K562 (cell line): ENCODE results near the gene KDM4F. TPM values are rescaled to one million over a fixed set of nuclear protein-coding genes. Genes with fewer than 3 reads are reported as not detected.

Source experiments
- FIP1L1 ChIP-seq: fragments of 200-400 bp; formaldehyde crosslinking; IDR thresholded peaks from 2 replicates; pipeline ENCODE4 v1.6.1; 2018; ENCODE audit warnings: mild to moderate bottlenecking, low read depth, low read length; ENCODE audit not compliant: poor library complexity, severe bottlenecking
- MAFF ChIP-seq: IDR thresholded peaks from 2 replicates; pipeline ENCODE4 v1.6.1; 2012; ENCODE audit warnings: low read length, improper control_type of control experiment
- TCFL5 ChIP-seq: fragments of 250-450 bp; sonication (Bioruptor Pico); conservative IDR thresholded peaks from 2 replicates; pipeline ENCODE4 v1.6.1; 2021; ENCODE audit warnings: mild to moderate bottlenecking, moderate library complexity, matching md5 sums
- ZFX ChIP-seq: sonication (generic); formaldehyde crosslinking; IDR thresholded peaks from 2 replicates; pipeline ENCODE4 v1.8.0; 2022; ENCODE audit warnings: mild to moderate bottlenecking, missing genetic modification reagents, moderate library complexity
- ZNF165 ChIP-seq: fragments of 250-450 bp; sonication (Bioruptor Pico); IDR thresholded peaks from 2 replicates; pipeline ENCODE4 v1.4.0; 2020; ENCODE audit warnings: borderline replicate concordance
- ZNF224 ChIP-seq: sonication (generic); formaldehyde crosslinking; IDR thresholded peaks from 2 replicates; pipeline ENCODE4 v1.8.0; 2022; ENCODE audit warnings: mild to moderate bottlenecking, missing genetic modification reagents
- ZZZ3 ChIP-seq: fragments of 450-650 bp; IDR thresholded peaks from 2 replicates; pipeline ENCODE4 v1.6.1; 2016; ENCODE audit warnings: antibody characterized with exemption, mild to moderate bottlenecking, moderate library complexity
- polyA plus RNA-seq, 8 experiments: library from polyadenylated mRNA; depleted of rRNA in 4 of 8; stranded (reverse) in 5 of 8; unstranded in 3 of 8; fragments of >200 nt; fragmentation: Nextera tagmentation in 2 of 8; fragmentation: Illumina TruSeq in 1 of 8; extraction: Ambion mirVana in 2 of 8; extraction: Trizol in 1 of 8; gene quantifications; 2 replicates each; pipeline versions ENCODE4 v1.2.1 to v1.2.3, GENCODE V29; 2011 to 2014; ENCODE audit warnings: inconsistent platforms in 1 of 8, missing spikeins in 1 of 8
- total RNA-seq, 7 experiments: library from RNA; depleted of rRNA in 6 of 7; stranded (reverse); fragments of >200 nt in 6 of 7; fragmentation: Illumina TruSeq in 2 of 7; extraction: Trizol in 2 of 7; gene quantifications; 2 replicates each; pipeline versions ENCODE4 v1.2.1 to v1.2.3, GENCODE V29; 2011 to 2021; ENCODE audit warnings: low replicate concordance in 1 of 7
- TF ChIP-seq, protein P1 (sequence below): sonication (generic); formaldehyde crosslinking; IDR thresholded peaks from 2 replicates; pipeline ENCODE4 v1.9.0; 2022; ENCODE audit warnings: mild to moderate bottlenecking, missing genetic modification reagents
- TF ChIP-seq, protein P2 (sequence below): fragments of 200-600 bp; sonication (generic); IDR thresholded peaks from one replicate; pipeline ENCODE4 v1.6.1; 2012; ENCODE audit warnings: mild to moderate bottlenecking, low read depth, low read length, inconsistent platforms
- TF ChIP-seq, protein P3 (sequence below): sonication (generic); formaldehyde crosslinking; IDR thresholded peaks from 2 replicates; pipeline ENCODE4 v1.8.1; 2023; ENCODE audit warnings: mild to moderate bottlenecking, missing genetic modification reagents
- TF ChIP-seq, protein P4 (sequence below): fragments of 450-650 bp; IDR thresholded peaks from 2 replicates; pipeline ENCODE4 v1.6.1; 2016; ENCODE audit warnings: antibody characterized with exemption

The KDM4F gene
- total and polyA plus RNA-seq, 9 of the 15 experiments (the other 6 are each of a cell fraction or from before 2014, with no cell fraction given) = not detected

DNA sequence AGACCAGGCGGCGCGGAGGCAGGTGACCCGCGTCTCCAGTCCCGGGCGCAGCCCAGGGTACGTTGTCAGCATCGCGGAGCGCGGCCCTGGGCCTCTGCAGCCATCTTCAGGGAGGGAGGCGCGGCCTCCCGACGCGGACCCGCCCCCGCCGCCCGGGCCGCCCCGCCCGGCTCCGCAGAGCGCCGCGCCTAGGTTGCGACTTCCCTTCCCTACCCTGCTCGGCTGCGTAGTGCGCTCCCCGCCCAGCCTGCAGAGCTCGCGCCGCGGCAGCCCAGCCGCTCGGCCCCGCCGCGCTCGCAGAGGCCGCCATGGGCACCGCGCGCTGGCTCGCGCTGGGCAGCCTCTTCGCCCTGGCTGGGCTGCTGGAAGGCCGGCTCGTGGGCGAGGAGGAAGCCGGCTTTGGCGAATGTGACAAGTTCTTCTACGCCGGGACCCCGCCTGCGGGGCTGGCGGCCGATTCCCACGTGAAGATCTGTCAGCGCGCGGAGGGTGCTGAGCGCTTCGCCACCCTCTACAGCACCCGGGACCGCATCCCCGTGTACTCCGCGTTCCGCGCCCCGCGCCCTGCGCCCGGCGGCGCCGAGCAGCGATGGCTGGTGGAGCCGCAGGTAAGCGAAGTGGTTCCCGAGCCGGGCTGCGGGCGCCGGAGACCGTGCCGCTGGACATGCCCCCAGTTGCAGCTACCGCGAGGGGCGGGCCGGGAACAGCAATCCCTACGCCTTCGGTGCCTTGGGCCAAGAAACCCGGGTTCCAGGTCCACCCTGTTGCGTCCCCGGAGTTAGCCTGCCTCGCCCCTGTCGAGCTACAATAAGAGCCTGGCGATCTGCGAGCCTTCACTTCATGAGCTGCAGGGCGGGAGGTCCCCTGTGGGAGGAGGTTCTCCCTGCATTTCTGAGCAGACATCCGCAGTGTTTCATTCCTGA, 40.7 kb downstream of the KDM4F start, which contains the start of gene ENDOD1 (continued):
- TF ChIP-seq, protein P1, sequence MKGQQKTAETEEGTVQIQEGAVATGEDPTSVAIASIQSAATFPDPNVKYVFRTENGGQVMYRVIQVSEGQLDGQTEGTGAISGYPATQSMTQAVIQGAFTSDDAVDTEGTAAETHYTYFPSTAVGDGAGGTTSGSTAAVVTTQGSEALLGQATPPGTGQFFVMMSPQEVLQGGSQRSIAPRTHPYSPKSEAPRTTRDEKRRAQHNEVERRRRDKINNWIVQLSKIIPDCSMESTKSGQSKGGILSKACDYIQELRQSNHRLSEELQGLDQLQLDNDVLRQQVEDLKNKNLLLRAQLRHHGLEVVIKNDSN (CRISPR knock-in tag) = no peak
- TF ChIP-seq TCFL5 (CRISPR knock-in tag) (no peak), FIP1L1 (peak; percentile 40), ZNF224 (no peak), MAFF (no peak), ZFX (peak; percentile 90), ZZZ3 (no peak), ZNF165 (CRISPR knock-in tag) (no peak)
- TF ChIP-seq, protein P2, sequence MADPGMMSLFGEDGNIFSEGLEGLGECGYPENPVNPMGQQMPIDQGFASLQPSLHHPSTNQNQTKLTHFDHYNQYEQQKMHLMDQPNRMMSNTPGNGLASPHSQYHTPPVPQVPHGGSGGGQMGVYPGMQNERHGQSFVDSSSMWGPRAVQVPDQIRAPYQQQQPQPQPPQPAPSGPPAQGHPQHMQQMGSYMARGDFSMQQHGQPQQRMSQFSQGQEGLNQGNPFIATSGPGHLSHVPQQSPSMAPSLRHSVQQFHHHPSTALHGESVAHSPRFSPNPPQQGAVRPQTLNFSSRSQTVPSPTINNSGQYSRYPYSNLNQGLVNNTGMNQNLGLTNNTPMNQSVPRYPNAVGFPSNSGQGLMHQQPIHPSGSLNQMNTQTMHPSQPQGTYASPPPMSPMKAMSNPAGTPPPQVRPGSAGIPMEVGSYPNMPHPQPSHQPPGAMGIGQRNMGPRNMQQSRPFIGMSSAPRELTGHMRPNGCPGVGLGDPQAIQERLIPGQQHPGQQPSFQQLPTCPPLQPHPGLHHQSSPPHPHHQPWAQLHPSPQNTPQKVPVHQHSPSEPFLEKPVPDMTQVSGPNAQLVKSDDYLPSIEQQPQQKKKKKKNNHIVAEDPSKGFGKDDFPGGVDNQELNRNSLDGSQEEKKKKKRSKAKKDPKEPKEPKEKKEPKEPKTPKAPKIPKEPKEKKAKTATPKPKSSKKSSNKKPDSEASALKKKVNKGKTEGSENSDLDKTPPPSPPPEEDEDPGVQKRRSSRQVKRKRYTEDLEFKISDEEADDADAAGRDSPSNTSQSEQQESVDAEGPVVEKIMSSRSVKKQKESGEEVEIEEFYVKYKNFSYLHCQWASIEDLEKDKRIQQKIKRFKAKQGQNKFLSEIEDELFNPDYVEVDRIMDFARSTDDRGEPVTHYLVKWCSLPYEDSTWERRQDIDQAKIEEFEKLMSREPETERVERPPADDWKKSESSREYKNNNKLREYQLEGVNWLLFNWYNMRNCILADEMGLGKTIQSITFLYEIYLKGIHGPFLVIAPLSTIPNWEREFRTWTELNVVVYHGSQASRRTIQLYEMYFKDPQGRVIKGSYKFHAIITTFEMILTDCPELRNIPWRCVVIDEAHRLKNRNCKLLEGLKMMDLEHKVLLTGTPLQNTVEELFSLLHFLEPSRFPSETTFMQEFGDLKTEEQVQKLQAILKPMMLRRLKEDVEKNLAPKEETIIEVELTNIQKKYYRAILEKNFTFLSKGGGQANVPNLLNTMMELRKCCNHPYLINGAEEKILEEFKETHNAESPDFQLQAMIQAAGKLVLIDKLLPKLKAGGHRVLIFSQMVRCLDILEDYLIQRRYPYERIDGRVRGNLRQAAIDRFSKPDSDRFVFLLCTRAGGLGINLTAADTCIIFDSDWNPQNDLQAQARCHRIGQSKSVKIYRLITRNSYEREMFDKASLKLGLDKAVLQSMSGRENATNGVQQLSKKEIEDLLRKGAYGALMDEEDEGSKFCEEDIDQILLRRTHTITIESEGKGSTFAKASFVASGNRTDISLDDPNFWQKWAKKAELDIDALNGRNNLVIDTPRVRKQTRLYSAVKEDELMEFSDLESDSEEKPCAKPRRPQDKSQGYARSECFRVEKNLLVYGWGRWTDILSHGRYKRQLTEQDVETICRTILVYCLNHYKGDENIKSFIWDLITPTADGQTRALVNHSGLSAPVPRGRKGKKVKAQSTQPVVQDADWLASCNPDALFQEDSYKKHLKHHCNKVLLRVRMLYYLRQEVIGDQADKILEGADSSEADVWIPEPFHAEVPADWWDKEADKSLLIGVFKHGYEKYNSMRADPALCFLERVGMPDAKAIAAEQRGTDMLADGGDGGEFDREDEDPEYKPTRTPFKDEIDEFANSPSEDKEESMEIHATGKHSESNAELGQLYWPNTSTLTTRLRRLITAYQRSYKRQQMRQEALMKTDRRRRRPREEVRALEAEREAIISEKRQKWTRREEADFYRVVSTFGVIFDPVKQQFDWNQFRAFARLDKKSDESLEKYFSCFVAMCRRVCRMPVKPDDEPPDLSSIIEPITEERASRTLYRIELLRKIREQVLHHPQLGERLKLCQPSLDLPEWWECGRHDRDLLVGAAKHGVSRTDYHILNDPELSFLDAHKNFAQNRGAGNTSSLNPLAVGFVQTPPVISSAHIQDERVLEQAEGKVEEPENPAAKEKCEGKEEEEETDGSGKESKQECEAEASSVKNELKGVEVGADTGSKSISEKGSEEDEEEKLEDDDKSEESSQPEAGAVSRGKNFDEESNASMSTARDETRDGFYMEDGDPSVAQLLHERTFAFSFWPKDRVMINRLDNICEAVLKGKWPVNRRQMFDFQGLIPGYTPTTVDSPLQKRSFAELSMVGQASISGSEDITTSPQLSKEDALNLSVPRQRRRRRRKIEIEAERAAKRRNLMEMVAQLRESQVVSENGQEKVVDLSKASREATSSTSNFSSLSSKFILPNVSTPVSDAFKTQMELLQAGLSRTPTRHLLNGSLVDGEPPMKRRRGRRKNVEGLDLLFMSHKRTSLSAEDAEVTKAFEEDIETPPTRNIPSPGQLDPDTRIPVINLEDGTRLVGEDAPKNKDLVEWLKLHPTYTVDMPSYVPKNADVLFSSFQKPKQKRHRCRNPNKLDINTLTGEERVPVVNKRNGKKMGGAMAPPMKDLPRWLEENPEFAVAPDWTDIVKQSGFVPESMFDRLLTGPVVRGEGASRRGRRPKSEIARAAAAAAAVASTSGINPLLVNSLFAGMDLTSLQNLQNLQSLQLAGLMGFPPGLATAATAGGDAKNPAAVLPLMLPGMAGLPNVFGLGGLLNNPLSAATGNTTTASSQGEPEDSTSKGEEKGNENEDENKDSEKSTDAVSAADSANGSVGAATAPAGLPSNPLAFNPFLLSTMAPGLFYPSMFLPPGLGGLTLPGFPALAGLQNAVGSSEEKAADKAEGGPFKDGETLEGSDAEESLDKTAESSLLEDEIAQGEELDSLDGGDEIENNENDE = no peak
- TF ChIP-seq, protein P3, sequence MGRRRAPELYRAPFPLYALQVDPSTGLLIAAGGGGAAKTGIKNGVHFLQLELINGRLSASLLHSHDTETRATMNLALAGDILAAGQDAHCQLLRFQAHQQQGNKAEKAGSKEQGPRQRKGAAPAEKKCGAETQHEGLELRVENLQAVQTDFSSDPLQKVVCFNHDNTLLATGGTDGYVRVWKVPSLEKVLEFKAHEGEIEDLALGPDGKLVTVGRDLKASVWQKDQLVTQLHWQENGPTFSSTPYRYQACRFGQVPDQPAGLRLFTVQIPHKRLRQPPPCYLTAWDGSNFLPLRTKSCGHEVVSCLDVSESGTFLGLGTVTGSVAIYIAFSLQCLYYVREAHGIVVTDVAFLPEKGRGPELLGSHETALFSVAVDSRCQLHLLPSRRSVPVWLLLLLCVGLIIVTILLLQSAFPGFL (CRISPR knock-in tag) = no peak
- TF ChIP-seq, protein P4, sequence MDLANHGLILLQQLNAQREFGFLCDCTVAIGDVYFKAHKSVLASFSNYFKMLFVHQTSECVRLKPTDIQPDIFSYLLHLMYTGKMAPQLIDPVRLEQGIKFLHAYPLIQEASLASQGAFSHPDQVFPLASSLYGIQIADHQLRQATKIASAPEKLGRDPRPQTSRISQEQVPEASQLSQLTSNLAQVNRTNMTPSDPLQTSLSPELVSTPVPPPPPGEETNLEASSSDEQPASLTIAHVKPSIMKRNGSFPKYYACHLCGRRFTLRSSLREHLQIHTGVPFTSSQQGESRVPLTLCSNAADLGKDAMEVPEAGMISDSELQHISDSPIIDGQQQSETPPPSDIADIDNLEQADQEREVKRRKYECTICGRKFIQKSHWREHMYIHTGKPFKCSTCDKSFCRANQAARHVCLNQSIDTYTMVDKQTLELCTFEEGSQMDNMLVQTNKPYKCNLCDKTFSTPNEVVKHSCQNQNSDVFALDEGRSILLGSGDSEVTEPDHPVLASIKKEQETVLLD = no peak
